Right atrium auricular region (tissue), 2 donors: ENCODE results near the gene DYRK1B. TPM values are rescaled to one million over a fixed set of nuclear protein-coding genes. Genes with fewer than 3 reads are reported as not detected.

Experiments
- DNase-seq: peaks from one replicate; pipeline ENCODE4 v3.0.0-alpha.2; 2019; ENCODE audit warnings: low spot score
- H3K27ac ChIP-seq, 2 donors: fragments of 200-600 bp; sonication (generic); 1 replicate in 1 of 2; 2 replicates in 1 of 2; pipeline ENCODE4 v1.5.1; 2016 to 2019
- H3K27me3 ChIP-seq, 2 donors: fragments of 200-600 bp; sonication (generic); one replicate each; pipeline versions ENCODE4 v1.5.1 to v1.6.0; 2017 to 2019
- H3K36me3 ChIP-seq: fragments of 200-600 bp; sonication (generic); one replicate; pipeline ENCODE4 v1.5.1; 2016
- H3K4me1 ChIP-seq, 2 donors: fragments of 200-600 bp; sonication (generic); one replicate each; pipeline versions ENCODE4 v1.5.1 to v1.6.0; 2017 to 2019
- H3K4me3 ChIP-seq, 2 donors: fragments of 200-600 bp; sonication (generic); 1 replicate in 1 of 2; 2 replicates in 1 of 2; pipeline ENCODE4 v1.5.1; 2017 to 2019; ENCODE audit warnings: mild to moderate bottlenecking in 1 of 2, moderate library complexity in 1 of 2
- H3K9me3 ChIP-seq, 2 donors: fragments of 200-600 bp; sonication (generic); one replicate each; pipeline ENCODE4 v1.5.1; 2019
- CTCF ChIP-seq, 2 donors: fragments of 200-600 bp; sonication (generic); IDR thresholded peaks; one replicate each; pipeline ENCODE4 v1.5.1; 2019; ENCODE audit warnings: antibody characterized with exemption in 2 of 2
- total RNA-seq, 2 donors: library from RNA; depleted of rRNA; stranded (reverse); fragments of >200 nt; gene quantifications; one replicate each; pipeline ENCODE4 v1.1.0, GENCODE V29; 2016

DYRK1B gene
- total RNA-seq, 2 donors from 2014 or later: 11.1 to 14.5 TPM

DNA sequence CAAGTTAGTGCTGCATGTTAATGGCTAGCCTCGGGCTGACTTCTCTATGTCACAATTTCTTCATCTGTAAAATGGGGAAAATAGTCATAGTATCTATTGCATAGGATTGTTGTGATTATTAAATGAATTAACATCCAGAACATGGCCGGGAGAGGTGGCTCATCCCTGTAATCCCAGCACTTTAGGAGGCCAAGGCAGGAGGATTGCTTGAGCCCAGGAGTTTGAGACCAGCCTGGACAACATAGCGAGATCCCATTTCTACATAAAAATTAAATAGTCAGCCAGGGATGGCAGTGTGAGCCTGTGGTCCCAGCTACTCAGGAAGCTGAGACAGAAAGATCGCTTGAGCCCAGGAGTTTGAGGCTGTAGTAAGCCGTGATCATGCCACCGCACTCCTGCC lies 34.0 kb upstream of the DYRK1B start:
- no peaks in the 10 kb centered on the region for H3K36me3 ChIP-seq
- H3K4me3 ChIP-seq: no peak overlapping the region
- no peak overlapping the region for H3K27ac ChIP-seq
- DNase-seq: no peak
- no peak for TF ChIP-seq CTCF (IDR thresholded peaks at IDR 0.05)
- no peaks in the 10 kb centered on the region for H3K4me1 ChIP-seq
- no peaks in the 10 kb centered on the region for H3K9me3 ChIP-seq
- H3K27me3 ChIP-seq: no peaks in the 10 kb centered on the region

GRCh38 chr19:39867133-39867532 lies 33.2 kb upstream of the DYRK1B start:
- no peak for TF ChIP-seq CTCF (IDR thresholded peaks at IDR 0.05)
- Histone ChIP-seq H3K27me3 (no peaks in the 10 kb centered on the region), H3K4me1 (no peaks in the 10 kb centered on the region), H3K36me3 (no peaks in the 10 kb centered on the region), H3K4me3 (no peak overlapping the region), H3K27ac (no peak overlapping the region), H3K9me3 (no peaks in the 10 kb centered on the region)
- no peak for DNase-seq

DNA sequence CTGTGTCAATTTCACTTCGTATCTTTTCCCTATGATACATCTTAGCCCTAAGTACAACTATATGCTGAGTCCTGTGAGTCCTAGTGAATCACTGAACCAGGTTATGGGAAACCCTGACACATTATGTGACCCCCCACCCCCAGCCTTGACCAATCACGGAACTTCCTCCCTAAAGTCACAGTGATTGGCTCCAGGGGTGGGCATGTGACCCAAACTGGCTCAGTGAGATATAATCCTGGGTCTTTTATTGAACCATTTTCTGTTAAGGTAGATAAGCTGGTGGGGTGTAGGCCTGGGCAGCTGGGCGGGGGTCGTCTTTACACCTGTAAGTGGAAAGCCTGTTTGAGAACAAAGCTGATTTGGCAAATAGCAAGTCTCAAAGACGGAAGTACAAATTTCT lies 32.0 kb upstream of the DYRK1B start:
- H3K4me3 ChIP-seq: no peak overlapping the region
- no peaks in the 10 kb centered on the region for H3K36me3 ChIP-seq
- no peak for DNase-seq
- H3K9me3 ChIP-seq: no peaks in the 10 kb centered on the region
- TF ChIP-seq CTCF (IDR thresholded peaks at IDR 0.05): no peak
- no peak overlapping the region for H3K27ac ChIP-seq
- no peaks in the 10 kb centered on the region for H3K4me1 ChIP-seq
- H3K27me3 ChIP-seq: no peaks in the 10 kb centered on the region

DNA sequence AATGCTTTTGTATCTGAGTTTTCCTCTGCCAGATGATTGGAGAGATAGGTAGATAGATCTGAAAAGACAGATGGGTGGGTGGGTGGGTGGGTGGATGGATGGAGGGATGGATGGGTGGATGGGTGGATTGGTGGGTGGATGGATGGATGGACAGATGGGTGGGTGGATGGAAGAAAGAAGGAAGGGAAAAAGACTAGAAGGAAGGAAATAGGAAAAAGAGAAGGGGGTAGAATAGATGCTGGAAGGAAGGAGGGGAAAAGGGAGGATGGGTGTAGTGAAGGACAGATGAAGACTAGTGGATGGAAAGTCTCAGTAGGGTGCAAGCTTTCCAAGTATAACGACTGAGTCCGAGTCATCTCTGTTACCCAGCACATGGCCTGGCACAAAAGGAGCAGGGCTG lies 31.2 kb upstream of the DYRK1B start:
- Histone ChIP-seq H3K4me1 (no peaks in the 10 kb centered on the region), H3K27me3 (no peaks in the 10 kb centered on the region), H3K27ac (no peak overlapping the region), H3K4me3 (no peak overlapping the region), H3K36me3 (no peaks in the 10 kb centered on the region), H3K9me3 (no peaks in the 10 kb centered on the region)
- DNase-seq: no peak
- TF ChIP-seq CTCF (IDR thresholded peaks at IDR 0.05): no peak

DNA sequence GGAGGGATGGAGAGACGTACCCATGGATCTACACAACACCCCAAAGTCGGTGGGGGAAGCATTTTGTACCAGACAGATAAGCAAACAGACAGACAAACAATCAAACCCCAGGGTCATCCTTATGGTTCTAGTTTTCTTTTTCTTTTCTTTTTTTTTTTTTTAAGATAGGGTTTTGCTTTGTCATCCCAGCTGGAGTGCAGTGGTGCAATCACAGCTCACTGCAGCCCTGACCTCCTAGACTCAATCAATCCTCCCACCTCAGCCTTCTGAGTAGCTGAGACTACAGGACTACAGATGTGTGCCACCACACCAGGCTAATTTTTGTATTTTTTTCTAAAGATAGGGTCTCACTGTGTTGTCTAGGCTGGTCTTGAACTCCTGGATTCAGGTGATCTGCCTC lies 30.2 kb upstream of the DYRK1B start:
- TF ChIP-seq CTCF (IDR thresholded peaks at IDR 0.05): no peak
- H3K4me1 ChIP-seq: no peaks in the 10 kb centered on the region
- DNase-seq: no peak
- H3K36me3 ChIP-seq: no peaks in the 10 kb centered on the region
- no peaks in the 10 kb centered on the region for H3K9me3 ChIP-seq
- H3K4me3 ChIP-seq: no peak overlapping the region
- H3K27ac ChIP-seq: no peak overlapping the region
- H3K27me3 ChIP-seq: no peaks in the 10 kb centered on the region

GRCh38 chr19:39858541-39858940 lies 24.6 kb upstream of the DYRK1B start:
- H3K27ac ChIP-seq: no peak overlapping the region

More at GRCh38 chr19:39858541-39858940, 24.6 kb upstream of the DYRK1B start:
- no peaks in the 10 kb centered on the region for H3K36me3 ChIP-seq
- no peaks in the 10 kb centered on the region for H3K27me3 ChIP-seq
- no peak for DNase-seq
- H3K9me3 ChIP-seq: no peaks in the 10 kb centered on the region
- no peak overlapping the region for H3K4me3 ChIP-seq
- H3K4me1 ChIP-seq: no peaks in the 10 kb centered on the region
- TF ChIP-seq CTCF (IDR thresholded peaks at IDR 0.05): no peak
